Myocyte (in vitro differentiated cells): ENCODE measurements around the gene MAP1LC3B2. TPM values are rescaled to one million over a fixed set of nuclear protein-coding genes. Genes with fewer than 3 reads are reported as not detected.
A peak's percentile ranks its signal among the peaks of the same experiment; 100 is the strongest.

Experiments
- DNase-seq: peaks from one replicate; pipeline ENCODE4 v3.0.0-alpha.2; 2012; ENCODE audit warnings: low read depth
- total RNA-seq: library from RNA; depleted of rRNA; stranded (reverse); fragments of >200 nt; gene quantifications from 2 replicates; pipeline ENCODE4 v1.2.3, GENCODE V29; 2014

The MAP1LC3B2 gene
- total RNA-seq, 1 donor from 2014 or later, result 0.48 TPM

DNA sequence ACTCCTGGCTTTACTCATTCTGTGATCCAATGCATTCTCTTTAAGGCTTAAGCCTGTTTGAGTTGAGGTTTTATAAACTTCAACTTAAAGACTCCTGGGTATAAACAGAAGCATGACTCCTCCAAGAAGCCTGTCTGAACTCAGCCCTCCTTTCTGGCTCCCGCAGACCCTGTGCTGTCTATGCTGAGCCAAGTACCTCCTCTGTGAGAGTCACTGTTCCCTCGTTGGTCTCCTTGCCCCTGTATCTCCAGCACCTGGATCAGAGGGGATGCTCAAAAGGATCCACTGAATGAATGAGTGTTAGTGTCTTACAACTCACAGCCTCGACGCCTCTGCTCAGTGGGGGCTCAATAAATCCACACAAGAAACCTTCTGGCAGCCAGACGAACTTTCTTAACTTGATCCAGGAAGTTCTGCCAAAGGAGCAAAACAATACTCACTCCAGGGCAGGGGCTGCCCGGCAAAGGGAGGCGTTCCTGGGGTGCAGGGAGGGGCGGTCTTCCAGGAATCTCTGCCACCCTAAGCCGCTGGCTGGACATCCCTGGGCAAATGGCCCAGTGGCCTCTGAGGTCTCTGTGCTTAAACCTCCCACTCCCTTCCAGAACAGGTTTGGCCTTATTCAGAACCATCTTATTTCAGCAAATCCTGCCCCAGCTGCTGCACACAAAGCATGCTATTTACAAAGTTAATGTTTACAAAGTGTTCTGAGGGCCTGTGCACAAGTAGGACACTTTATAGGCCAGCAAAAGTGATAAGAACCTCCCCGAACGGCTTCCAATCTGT, 32.9 kb downstream of the MAP1LC3B2 start:
- DNase-seq, result peak; percentile 56

DNA sequence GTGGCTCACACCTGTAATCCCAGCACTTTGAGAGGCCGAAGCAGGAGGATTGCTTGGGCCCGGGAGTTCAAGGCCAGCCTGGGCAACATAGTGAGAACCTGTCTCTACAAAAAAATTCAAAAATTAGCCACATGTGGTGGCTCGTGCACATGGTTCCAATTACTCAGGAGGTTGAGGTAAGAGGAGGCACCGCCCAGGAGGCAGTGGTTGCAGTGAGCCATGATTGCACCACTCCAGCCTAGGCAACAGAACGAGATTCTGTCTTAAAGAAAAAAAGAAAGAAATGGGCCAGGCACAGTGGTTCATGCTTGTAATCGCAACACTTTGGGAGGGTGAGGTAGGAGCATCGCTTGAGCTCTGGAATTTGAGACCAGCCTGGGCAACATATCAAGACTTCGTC, 33.5 kb downstream of the MAP1LC3B2 start:
- no peak for DNase-seq

DNA sequence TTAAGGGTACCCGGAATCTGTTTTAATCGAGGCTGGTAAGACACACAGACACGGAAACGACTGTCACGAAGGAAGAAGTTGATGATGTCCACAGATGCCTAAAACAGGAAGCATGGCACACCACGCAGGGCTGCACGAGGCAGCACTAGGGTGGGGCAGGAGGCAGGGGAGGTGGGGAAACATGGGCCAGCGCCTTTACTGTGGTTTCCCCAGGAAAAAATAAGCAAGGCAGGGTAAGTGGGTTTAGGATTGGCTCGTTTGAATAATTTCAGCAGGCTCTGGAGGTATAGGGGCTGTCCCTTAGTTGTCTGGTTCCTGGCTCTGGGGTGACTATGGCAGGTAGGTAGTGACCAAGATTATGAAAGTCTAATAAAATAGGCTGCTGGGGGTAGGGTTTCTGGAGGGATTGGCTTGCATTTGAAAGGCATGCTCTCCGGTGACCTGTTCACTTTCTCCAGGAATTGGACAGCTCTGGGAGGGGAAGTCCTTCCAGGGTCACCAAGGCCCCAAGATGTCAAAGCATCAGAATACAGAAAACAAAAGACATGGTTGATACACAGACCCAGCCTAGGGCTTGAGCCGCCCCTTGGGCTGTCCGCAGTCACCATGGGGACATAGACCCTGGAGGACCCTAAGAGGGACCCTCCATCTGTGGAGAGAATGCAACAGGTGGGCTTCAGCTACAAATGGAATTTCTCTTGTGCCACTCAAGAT, 35.3 kb downstream of the MAP1LC3B2 start:
- DNase-seq, result no peak

DNA sequence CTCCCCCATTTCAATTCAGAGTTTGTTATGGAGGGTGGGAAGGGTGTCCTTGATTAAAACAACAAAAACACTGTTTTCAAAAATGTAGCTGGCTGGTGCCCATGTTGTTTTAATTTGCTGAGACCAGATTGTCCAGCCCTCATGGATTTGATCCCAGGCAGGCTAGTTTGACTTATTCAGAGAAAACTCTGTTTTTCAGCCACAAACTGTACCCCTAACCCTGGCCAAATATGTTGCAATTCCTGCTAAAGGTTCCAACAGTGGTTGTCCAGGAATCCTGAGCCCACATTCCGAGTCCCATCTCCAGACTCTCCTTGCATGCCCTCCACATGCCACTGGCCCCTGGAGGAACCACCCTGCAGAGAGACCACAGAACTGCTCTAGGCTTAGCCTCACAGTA, 36.0 kb downstream of the MAP1LC3B2 start:
- peak; percentile 22 for DNase-seq

DNA sequence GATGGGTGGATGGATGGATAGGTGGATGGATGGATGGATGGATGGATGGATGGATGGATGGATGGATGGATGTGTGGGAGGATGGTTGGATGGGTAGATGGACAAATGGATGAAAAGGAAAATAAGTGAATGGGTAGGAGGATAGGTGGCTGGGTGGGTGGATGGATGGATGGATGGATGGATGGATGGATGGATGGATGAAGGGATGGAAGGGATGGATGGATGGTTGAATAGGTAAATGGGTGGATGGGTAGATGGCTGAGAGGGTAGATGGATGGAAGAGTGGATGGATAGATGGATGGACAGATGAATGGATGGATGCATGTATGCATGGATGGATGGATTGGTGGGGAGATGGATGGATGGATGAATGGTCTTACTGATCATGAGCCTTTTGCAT, 36.5 kb downstream of the MAP1LC3B2 start:
- no peak for DNase-seq

DNA sequence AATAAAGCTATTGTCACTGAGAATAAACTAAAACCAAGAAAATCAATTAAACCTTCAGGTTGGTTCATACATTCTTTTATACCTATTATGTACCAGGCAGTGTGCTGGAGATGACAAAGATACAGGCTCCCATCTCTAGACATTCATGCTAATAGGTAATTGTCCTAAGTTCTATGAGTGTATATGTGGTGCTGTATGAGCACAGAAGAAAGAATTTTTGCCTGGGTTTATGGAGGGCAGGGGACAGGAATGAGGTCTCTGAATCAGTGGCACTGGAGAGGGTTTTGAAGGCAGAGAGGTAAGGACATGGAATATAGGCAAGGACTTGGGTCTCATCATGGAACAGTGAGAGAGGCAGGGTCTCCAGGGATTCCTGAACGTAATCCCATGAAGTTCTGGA, 38.7 kb downstream of the MAP1LC3B2 start:
- no peak for DNase-seq

DNA sequence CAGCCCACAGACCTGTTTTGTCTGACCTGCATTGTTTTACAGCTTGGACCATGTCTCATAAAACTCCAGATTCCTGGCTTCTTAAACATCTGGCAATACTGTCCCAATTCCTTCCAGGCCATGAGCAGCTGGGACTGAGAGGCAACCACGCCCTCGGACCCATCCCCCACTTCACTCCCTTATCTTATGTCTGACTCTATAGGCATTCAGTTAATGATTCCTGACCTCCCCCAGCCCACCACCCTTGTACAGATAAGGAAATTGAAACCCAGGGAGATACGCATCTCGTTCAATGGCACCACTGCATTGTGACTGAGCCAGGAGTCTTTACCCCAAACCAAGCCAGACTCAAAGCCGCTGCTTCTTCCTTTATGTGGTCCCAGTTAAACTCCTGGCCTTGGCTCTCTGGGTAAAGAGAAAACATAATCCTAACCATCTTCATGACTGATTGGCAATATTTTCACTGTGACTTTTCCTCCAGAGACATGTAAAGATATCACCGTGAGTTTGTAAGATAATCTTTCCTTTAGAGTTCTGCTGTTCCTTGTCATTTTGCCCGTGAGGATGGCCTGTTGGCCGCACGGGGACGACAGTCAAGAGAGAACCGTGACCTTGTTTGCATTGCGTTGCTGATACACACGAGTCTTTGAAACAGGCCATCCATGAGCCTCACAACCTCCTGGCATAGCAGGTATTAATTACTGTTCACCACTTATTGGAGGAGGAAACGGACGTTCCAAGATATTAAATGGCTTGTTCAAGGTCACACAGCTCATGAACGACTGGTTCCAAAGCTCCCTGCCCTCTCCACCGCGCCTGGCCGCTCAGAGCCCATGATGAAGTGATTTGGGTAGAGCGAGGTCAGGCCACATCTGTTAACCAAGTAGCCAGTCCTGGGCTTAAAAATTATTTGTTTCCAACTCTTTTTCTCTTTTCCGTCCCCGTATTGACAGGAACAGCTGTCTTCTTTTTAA, 39.4 kb downstream of the MAP1LC3B2 start:
- DNase-seq, result no peak

DNA sequence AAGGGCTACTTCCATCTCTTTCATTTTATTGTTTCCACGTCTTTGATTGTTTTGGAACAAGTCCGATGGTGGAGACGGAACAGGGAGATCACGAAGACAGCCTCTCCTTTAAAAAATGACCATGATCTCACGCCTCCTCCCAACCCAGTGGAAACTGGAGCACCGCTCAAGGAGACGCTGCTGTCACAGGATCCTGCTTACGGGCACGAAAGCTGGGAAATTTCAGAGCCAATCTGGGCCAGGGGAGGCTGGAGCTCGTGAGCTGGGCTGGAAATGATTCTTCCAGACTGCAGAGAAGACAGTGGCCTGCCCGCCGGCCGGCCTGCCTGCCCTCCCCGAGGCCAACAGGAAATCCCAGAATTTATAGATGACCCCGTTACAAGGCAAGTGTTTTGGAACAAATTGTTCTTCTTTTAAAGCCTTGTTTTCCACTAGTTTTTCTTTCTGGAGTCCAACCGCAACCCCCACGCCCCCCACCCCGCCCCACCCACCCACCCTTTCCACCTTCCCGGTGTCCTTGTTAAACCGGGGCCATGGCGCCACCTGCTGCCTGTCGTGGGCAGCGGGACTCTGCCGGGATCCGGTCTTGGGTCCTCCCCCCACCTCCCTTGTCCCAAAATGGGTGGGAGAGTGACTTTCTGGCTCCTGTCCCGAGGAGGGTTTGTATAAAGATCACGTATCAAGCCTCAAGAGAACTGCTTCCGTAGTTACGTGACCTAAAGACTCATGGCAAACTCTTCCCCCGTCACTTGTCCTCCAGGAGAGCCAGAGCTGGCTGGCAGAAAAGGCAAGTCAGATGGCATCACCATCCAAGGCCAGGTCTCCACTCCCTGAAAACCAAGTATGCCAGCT, 40.3 kb downstream of the MAP1LC3B2 start:
- peak; percentile 89 for DNase-seq

DNA sequence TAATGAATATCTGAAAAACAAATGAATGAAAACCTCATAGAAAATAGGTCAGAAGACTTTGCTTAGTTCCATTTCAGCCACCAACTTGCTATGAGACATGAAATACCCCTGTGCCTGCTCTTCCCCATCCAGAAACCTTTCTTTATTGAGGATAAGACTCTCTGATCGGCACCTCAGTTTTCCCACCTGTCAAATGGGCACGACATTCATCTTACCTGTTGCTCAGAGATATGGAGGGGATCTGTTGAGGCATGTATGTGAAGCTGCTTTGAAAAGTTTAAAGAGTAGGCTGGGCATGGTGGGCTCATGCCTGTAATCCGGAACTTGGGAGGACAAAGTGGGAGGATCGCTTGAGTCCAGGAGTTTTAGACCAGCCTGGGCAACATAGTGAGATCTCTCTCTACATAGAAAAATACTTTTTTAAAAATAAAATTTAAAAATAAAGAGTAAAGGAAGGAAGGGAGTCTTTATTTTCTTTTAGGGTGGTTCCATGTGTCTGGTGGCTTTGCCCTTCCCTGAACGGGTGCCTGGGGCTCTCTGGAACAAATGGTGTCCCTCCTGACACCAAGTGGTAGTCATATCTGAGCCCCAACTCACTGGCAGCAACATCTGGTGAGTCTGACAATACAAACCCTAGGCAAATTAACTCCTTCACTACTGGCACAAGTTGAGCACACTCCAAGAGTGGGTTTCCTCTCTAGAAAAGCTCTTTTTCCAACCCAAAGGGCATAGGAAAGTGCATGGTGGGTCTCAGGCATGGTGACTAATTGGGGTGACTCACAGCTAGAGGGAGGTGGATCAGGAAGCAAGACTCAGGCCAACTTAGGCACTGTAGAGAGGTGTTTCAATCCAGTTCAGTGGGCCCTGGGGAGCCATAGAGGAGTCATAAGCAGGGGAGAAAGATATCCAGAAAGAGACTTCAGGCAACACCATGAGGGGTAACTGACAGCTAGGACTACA, 42.1 kb downstream of the MAP1LC3B2 start:
- peak; percentile 40 for DNase-seq

DNA sequence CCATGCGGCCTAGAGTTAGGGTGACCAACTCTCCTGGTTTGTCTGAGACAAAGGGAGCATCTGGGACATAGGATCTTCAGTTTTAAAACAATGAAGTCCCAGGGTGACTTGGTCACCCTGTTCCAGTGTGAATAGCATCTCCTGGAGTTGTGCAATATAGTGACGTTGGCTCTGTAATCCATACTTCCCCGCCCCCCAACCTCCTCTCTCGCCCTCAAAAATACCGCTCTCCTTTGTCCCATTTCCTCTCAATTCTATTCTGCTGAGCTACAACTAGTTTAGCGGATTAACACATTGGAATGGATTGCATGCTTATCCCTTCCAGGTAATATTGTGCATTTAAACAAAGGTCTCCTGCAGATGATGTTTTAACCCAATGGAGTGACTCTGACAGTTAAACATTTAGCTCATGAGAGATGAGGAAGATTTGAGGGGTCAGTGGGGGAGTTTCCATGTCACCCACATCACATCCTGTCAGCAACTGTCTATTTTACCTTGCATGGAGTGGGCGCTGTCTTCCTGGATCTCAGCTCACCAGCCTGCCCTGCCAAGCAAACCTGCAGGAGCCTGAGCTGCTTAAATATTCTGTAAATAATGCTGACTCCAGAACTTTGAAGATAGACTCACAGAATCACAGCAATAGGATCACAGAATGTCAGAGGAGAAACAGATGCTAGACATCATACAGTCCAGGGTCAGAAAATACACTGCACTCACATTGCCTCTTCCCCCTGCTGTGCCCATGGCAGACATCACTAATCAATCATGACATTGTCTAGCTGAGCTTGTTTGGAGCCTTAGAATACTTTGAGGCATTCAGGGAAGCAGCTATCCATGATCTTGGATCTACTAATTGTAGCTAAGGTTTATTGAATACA, 43.0 kb downstream of the MAP1LC3B2 start:
- no peak for DNase-seq

DNA sequence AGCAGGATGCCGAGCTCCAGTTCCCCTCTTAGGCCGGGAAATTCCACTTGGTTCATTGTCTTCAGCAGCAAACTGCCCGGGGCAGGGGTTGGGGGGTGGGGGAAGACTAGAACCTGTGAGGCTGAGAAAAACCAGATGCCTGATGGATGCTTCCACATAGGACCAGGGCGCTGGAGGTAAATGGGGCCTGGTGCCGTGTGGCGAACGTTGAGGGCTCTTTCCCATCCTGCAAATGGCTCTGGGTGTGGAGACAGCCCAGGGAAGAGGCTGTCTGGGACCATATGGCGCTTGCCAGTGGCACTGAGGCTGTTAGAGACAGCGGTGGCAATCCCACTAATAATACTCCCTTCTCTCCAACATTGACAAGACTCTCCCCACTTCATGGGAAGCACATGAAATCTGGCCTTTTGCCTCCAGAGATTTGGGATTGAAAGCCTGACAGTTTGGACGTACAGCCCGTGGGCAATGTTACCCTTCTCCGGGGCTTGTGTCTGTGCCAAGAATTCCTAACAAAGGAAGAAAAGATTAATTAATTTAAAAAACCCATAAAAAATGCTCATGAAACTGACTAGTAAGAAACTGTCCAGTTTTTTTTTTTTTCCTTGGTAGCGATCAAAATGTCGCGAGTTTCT, 44.5 kb downstream of the MAP1LC3B2 start:
- no peak for DNase-seq

DNA sequence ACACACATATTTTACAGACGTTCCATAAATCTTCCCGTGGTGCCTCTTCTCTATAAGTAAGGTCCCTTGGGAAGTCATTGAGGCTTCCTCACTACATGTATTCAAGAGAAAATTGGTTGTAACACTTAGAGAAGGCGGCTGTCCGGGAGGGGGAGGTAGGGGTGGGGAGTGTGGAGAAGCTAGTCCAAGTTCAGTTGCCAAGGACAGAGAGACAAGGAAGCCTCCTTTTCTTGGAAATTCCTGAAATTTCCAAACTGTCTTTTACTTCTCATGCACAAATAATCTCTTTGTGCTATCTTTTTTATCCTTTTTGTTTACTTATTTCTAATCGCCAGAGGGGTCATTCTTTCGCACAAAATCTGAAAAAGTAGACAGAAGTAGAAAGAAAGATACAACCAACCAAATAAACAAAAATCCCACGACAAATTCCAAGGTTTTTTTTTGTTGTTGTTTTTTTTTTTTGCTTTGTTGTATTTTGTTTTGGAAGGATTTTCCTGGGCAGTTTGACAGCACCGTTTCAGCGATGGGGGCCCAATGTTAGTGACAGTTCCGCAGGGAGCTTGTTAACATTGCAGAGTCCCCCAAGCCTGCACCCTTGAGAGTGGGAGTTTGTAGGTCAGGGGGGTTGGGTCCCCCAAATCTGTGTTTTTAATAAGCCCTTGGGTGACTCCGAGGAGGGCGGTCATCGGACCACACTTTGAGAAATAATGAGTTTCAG, 45.2 kb downstream of the MAP1LC3B2 start:
- no peak for DNase-seq

DNA sequence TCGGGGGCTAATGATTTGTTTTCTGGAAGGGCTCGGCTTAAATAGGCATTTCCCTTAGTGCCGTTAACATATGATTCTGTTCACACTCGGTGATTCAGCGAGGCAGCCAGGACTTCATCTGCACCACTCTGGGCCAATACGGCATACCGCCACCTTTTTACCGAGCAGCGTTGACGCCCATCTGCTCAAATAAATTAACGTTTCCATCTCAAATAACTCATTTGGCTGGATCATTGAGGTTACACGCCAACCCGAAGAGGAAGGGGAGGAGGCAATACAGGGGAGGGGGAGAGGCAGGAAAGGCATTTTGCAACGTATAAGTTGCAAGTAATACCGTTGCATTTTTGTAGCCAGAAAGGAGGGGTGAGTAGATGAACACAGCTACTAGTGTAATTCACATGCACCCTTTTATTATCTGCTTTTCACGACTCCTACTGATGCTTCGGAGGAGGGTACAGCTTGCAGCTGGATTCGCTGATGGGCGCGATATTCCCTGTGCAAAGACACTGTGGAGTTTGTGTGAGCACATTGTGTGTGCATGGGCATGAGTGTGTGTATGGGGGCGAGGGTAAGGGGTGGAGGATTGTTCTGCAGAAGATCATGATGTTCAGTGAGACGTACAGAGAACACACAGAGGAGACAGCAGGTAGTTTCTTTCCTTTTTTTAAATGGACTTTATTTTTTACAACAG, 45.9 kb downstream of the MAP1LC3B2 start:
- DNase-seq, result no peak

DNA sequence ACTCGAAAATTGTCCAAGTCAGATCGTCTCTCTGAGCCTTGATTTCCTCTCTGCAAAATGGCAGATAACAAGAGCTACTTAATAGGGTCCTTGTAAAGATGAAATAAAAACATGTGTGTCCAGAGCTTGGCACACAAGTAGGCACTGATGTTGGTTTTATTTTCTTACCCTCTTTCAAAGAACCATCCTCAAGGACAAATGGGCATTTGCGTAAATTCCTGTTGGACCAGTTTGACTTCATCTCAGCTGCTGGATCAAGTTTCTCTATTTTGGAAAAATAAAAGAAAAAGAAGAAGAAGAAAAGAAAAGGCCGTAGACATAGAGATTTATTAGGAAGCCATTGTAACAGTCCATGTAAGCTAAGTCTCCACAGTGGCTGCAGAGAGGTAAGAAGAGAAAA, 47.2 kb downstream of the MAP1LC3B2 start:
- no peak for DNase-seq

DNA sequence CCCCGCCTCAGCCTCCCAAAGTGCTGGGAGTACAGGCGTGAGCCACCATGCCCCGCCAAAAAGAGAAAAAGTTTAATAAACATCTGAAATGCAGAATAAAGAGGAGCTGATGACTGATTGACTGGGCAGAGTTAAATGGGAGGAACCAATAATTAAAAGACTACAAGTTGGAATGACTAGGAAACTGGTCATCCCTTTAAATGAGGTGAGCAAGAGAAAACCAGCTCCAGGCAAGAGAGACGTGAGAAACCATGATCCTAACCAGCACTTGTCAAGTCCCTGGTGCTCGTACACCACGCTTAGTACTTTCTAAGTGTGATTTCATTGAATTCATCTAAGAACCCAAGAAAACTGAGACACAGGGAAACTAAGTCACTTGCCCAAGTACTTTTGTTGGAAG, 47.9 kb downstream of the MAP1LC3B2 start:
- DNase-seq, result no peak

DNA sequence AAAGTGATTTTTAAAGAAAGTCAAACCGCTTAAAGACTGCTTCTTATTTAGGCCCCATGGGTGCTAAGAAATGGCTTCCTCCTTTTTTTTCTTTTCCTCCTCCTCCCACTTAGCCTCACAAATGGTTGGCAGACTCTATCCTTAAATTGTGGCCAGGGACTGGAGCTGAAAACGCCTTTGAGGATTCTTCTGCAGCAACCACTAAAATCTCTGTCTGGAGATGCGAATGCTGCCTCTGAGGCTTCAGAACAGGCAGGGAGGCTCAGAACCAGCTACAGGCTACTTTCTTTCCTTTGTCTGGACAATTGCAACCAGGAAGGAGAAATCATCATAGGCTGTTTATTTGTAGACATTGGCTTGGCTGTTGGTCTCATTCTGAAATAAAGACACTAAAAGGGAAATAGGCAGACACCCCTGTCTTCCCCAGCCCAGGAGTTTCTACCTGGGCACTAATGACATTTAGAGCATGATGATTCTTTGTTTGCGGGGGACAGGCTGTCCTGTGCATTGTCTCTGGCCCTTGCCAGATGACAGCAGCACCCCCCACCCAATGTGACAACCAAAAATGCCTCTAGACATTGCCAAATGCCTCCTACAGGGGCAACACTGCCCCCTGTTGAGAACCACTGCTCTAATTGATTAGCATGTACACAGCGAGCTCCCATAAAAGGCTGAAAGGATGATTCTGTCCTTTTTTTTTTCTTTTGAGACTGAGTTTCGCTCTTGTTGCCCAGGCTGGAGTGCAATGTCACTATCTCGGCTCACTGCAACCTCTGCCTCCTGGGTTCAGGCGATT, 50.3 kb downstream of the MAP1LC3B2 start:
- no peak for DNase-seq
